PFSK-1 (cell line): ENCODE data around the gene ZNF429.

Source experiments
- POLR2AphosphoS5 ChIP-seq: IDR thresholded peaks from 2 replicates; pipeline ENCODE4 v1.6.1; 2012; ENCODE audit warnings: low read depth, mild to moderate bottlenecking, control low read depth, low read length, moderate library complexity
- SIN3A ChIP-seq: IDR thresholded peaks from 2 replicates; pipeline ENCODE4 v1.6.1; 2012; ENCODE audit warnings: mild to moderate bottlenecking, low read length, moderate library complexity, borderline replicate concordance; ENCODE audit not compliant: insufficient read depth
- TAF1 ChIP-seq: IDR thresholded peaks from 2 replicates; pipeline ENCODE4 v1.6.1; 2012; ENCODE audit warnings: low read length, control low read depth, borderline replicate concordance; ENCODE audit not compliant: insufficient read depth

DNA sequence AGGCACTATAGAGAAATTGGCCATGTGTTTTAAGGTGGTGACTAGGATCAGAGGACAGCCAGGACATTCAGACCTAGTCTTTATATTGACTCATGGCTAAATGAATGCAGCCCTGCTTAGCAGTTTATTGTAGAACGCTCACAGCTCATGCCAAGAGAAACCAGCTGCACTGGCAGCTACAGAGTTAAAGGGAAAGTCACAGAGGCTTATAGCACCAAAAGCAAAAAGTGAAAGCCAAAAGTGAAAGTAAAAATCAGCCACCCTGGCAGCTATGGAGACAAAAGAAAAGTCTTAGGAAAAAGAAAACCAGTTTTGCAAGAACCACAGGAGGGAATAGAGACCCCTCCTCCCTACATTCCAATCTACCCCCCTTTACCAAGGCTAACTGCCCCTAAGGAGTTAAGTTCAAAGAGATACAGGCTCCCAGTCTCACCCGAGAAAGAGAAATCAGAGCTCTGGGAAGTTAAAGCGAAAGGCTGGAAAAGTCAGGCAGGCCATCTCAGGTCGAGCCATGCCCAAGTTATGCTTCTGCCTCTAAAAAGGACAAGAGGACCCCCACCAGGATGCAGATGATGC lies 99.0 kb downstream of the ZNF429 start:
- TF ChIP-seq SIN3A, result no peak
- TF ChIP-seq TAF1, result no peak
- no peak for TF ChIP-seq POLR2AphosphoS5
